Keratinocyte (primary cell): ENCODE results near the gene MRGPRF. TPM values are rescaled to one million over a fixed set of nuclear protein-coding genes. Genes with fewer than 3 reads are reported as not detected.

Experiments used
- DNase-seq: peaks from one replicate; pipeline ENCODE4 v3.0.0-alpha.2; 2011; ENCODE audit warnings: low read depth, missing footprints, low spot score
- FAIRE-seq: peaks from 2 replicates; lab custom pipeline; 2011; peaks lifted over from hg19 to GRCh38; lab: Jason Lieb, UNC
- H2AFZ ChIP-seq: 2 replicates; pipeline ENCODE4 v1.6.0; 2012; ENCODE audit warnings: low read length, control low read depth, inconsistent platforms; ENCODE audit not compliant: control insufficient read depth
- H3K27ac ChIP-seq: 2 replicates; pipeline ENCODE4 v1.5.1; 2011; ENCODE audit warnings: low read length; ENCODE audit not compliant: control insufficient read depth, insufficient read depth
- H3K27me3 ChIP-seq: 3 replicates; pipeline ENCODE4 v1.6.0; 2011; ENCODE audit warnings: low read length; ENCODE audit not compliant: control insufficient read depth, insufficient read depth; ENCODE audit errors: extremely low read depth
- H3K36me3 ChIP-seq, 2 experiments: 2 replicates in 1 of 2; 3 replicates in 1 of 2; pipeline ENCODE4 v1.5.1; 2011; ENCODE audit warnings: low read length in 2 of 2, mild to moderate bottlenecking in 1 of 2; ENCODE audit not compliant: control insufficient read depth in 2 of 2, insufficient read depth in 2 of 2; ENCODE audit errors: extremely low read depth in 1 of 2
- H3K4me1 ChIP-seq: 3 replicates; pipeline ENCODE4 v1.5.1; 2011; ENCODE audit warnings: low read length; ENCODE audit not compliant: control insufficient read depth, insufficient read depth; ENCODE audit errors: extremely low read depth
- H3K4me2 ChIP-seq: 3 replicates; pipeline ENCODE4 v1.6.0; 2011; ENCODE audit warnings: low read depth, low read length; ENCODE audit not compliant: control insufficient read depth, insufficient read depth; ENCODE audit errors: extremely low read depth
- H3K4me3 ChIP-seq, 3 experiments: fragments of 200-600 bp in 1 of 3; sonication (generic) in 1 of 3; 2 replicates in 2 of 3; 3 replicates in 1 of 3; pipeline ENCODE4 v1.5.1; 2011 to 2016; ENCODE audit warnings: low read length in 3 of 3, mild to moderate bottlenecking in 3 of 3, control low read depth in 2 of 3, inconsistent platforms in 1 of 3, low read depth in 1 of 3, mixed read lengths in 1 of 3, mixed run types in 1 of 3, moderate library complexity in 1 of 3; ENCODE audit not compliant: control insufficient read depth in 2 of 3, insufficient read depth in 2 of 3; ENCODE audit errors: extremely low read depth in 1 of 3
- H3K79me2 ChIP-seq: 2 replicates; pipeline ENCODE4 v1.6.0; 2012; ENCODE audit warnings: low read length; ENCODE audit not compliant: control insufficient read depth, insufficient read depth
- H3K9ac ChIP-seq: 3 replicates; pipeline ENCODE4 v1.6.0; 2011; ENCODE audit warnings: low read length; ENCODE audit not compliant: control insufficient read depth, insufficient read depth; ENCODE audit errors: extremely low read depth
- H3K9me1 ChIP-seq: 3 replicates; pipeline ENCODE4 v1.6.0; 2011; ENCODE audit warnings: low read length; ENCODE audit not compliant: control insufficient read depth, insufficient read depth; ENCODE audit errors: extremely low read depth
- H3K9me3 ChIP-seq: 2 replicates; pipeline ENCODE4 v1.5.1; 2012; ENCODE audit warnings: low read depth, low read length; ENCODE audit not compliant: control insufficient read depth
- H4K20me1 ChIP-seq: 3 replicates; pipeline ENCODE4 v1.6.0; 2011; ENCODE audit warnings: low read length; ENCODE audit not compliant: control insufficient read depth, insufficient read depth; ENCODE audit errors: extremely low read depth
- EZH2 ChIP-seq: IDR thresholded peaks from one replicate; pipeline ENCODE4 v1.6.1; 2012; ENCODE audit warnings: inconsistent platforms, mild to moderate bottlenecking, low read length, moderate library complexity
- dilution Hi-C: fragments of 300-500 bp; cut with MboI; formaldehyde crosslinking; loops from one replicate; pipeline ENCODE4 v1.7.0; 2020; ENCODE audit warnings: low sequenced_read_pairs; ENCODE audit not compliant: extremely low pct_ligation_motif_present
- polyA plus RNA-seq, 5 experiments: library from polyadenylated mRNA; depleted of rRNA in 3 of 5; stranded (reverse) in 3 of 5; stranded (forward) in 1 of 5; unstranded in 1 of 5; fragments of >200 nt; gene quantifications; 1 replicate in 1 of 5; 2 replicates in 3 of 5; 3 replicates in 1 of 5; pipeline versions ENCODE4 v1.2.1 to v1.2.3, GENCODE V29; 2011 to 2012; ENCODE audit warnings: missing spikeins in 2 of 5, low read depth in 1 of 5, low replicate concordance in 1 of 5
- TF ChIP-seq, protein P1 (sequence below), 3 experiments: IDR thresholded peaks in 1 of 3; conservative IDR thresholded peaks in 1 of 3; optimal IDR thresholded peaks in 1 of 3; 2 replicates in 2 of 3; 3 replicates in 1 of 3; pipeline versions ENCODE3 to v1.5.1; 2011; ENCODE audit warnings: low read length in 3 of 3, mild to moderate bottlenecking in 3 of 3, moderate library complexity in 2 of 3, control low read depth in 1 of 3, inconsistent platforms in 1 of 3; ENCODE audit not compliant: insufficient read depth in 2 of 3; ENCODE audit errors: extremely low read depth in 1 of 3

The MRGPRF gene
- polyA plus RNA-seq, 1 donor (not counting 4 experiments of a cell fraction or from before 2014, with no cell fraction given): not detected

DNA sequence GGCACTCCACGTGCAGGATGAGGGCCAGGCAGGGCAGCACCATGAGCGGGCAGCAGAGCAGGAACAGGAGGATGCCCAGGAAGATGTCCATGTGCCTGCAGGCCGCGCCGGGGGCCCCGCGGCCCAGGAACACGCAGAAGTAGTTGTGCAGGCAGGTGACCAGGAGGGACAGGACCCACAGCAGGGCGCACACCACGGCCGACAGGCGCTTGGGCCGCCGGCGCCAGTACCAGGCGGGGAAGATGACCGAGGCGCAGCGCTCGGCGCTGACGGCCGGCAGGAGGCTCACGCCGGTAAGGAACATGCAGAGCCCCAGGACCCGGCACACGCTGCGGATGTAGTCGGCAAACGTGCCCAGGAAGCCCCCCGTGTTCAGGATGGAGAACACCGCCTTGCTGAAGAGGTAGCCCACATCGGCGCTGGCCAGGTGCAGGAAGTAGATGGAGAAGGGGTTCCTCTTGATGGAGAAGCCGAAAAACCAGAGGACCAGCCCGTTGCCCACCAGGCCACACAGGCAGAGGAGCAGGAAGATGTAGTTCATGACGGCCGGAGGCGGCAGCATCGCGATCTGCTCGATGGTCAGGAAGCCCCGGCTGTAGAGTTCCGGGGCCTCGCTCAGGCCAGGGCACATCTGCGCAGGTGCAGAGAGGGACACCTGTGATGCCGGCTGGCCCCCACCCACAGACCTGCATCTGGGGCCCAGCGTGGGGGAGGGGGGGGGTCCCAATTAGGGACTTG, 7.2 kb downstream of the MRGPRF start:
- Histone ChIP-seq H3K79me2 (no peaks in the 10 kb centered on the region), H2AFZ (no peak overlapping the region), H3K9me1 (peaks cover 4% of the 10 kb centered on the region), H3K9ac (no peak overlapping the region), H3K9me3 (no peaks in the 10 kb centered on the region), H3K4me2 (no peak overlapping the region), H4K20me1 (no peaks in the 10 kb centered on the region), H3K4me3 (no peak overlapping the region), H3K27me3 (no peaks in the 10 kb centered on the region), H3K36me3 (no peaks in the 10 kb centered on the region), H3K27ac (no peak overlapping the region), H3K4me1 (peaks cover 29% of the 10 kb centered on the region)
- dilution Hi-C loops: no loop called here
- TF ChIP-seq EZH2: no peak
- TF ChIP-seq, protein P1, sequence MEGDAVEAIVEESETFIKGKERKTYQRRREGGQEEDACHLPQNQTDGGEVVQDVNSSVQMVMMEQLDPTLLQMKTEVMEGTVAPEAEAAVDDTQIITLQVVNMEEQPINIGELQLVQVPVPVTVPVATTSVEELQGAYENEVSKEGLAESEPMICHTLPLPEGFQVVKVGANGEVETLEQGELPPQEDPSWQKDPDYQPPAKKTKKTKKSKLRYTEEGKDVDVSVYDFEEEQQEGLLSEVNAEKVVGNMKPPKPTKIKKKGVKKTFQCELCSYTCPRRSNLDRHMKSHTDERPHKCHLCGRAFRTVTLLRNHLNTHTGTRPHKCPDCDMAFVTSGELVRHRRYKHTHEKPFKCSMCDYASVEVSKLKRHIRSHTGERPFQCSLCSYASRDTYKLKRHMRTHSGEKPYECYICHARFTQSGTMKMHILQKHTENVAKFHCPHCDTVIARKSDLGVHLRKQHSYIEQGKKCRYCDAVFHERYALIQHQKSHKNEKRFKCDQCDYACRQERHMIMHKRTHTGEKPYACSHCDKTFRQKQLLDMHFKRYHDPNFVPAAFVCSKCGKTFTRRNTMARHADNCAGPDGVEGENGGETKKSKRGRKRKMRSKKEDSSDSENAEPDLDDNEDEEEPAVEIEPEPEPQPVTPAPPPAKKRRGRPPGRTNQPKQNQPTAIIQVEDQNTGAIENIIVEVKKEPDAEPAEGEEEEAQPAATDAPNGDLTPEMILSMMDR (optimal IDR thresholded peaks at IDR 0.05 in 1 of 3, IDR thresholded peaks at IDR 0.05 in 1 of 3, conservative IDR thresholded peaks at IDR 0.05 in 1 of 3; ENCODE audit: extremely low read depth in 1 of 3, insufficient read depth in 2 of 3, low read length in 3 of 3): no peak
- no peak for FAIRE-seq
- DNase-seq: no peak

DNA sequence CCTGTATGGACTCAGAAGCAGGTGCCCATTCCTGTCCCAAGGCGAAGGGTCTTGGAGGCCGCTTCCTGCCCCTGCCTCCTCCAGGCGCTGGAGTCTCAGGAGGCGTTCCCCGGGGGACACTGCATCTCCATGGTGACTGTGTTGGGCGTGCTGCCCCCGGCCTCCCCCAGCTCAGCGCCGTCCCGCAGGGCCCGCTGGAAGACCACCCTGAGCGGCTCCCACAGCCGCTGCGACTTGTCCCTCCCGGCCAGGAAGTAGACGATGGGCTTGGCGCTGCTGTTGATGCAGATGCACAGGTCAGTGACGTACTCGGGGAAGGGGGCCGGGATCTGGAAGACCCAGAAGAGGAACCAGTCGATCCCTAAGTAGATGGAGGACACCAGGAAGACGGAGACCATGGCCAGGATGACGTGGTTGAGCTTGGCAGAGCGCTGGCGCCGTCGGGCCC, 7.8 kb downstream of the MRGPRF start:
- DNase-seq: no peak
- Histone ChIP-seq H3K4me1 (peaks cover 25% of the 10 kb centered on the region), H3K9me1 (peaks cover 4% of the 10 kb centered on the region), H3K9me3 (no peaks in the 10 kb centered on the region), H3K27ac (no peak overlapping the region), H3K9ac (no peak overlapping the region), H2AFZ (no peak overlapping the region), H3K4me2 (no peak overlapping the region), H3K4me3 (no peak overlapping the region), H3K27me3 (no peaks in the 10 kb centered on the region), H3K79me2 (no peaks in the 10 kb centered on the region), H3K36me3 (no peaks in the 10 kb centered on the region), H4K20me1 (no peaks in the 10 kb centered on the region)
- dilution Hi-C loops: no loop called here
- no peak for FAIRE-seq
- no peak for TF ChIP-seq EZH2
- TF ChIP-seq, protein P1 (optimal IDR thresholded peaks at IDR 0.05 in 1 of 3, IDR thresholded peaks at IDR 0.05 in 1 of 3, conservative IDR thresholded peaks at IDR 0.05 in 1 of 3; ENCODE audit: extremely low read depth in 1 of 3, insufficient read depth in 2 of 3, low read length in 3 of 3): no peak
